Esophagus squamous epithelium (tissue), 4 donors: ENCODE data around the gene PTPRN2.

Experiments used
- CTCF ChIP-seq, 6 experiments: fragments of 450-650 bp in 4 of 6; fragments of 200-600 bp in 2 of 6; sonication (generic) in 2 of 6; IDR thresholded peaks; one replicate each; pipeline ENCODE4 v1.5.1; 2016 to 2019; ENCODE audit warnings: antibody characterized with exemption in 6 of 6, mild to moderate bottlenecking in 4 of 6, moderate library complexity in 4 of 6
- POLR2A ChIP-seq, 4 donors: fragments of 450-650 bp; IDR thresholded peaks; one replicate each; pipeline ENCODE4 v1.6.1; 2017; ENCODE audit warnings: antibody characterized with exemption in 4 of 4, mild to moderate bottlenecking in 4 of 4, moderate library complexity in 3 of 4

- TF ChIP-seq CTCF (IDR thresholded peaks at IDR 0.05), result no peak
- no peak for TF ChIP-seq POLR2A (IDR thresholded peaks at IDR 0.05)
These were observed 650.6 kb downstream of the PTPRN2 start for GRCh38 chr7:157936976-157937375.
